CD4-positive, alpha-beta T cell (primary cell): ENCODE data around the gene CD38. TPM values are rescaled to one million over a fixed set of nuclear protein-coding genes. Genes with fewer than 3 reads are reported as not detected.
"Not testable (repeated sequence)": the region's sequence is repeated elsewhere in the genome, so short reads cannot be mapped to it uniquely, and the experiment has no call there.

ENCODE experiments used
- ATAC-seq: fragments of 200-7000 bp; cut with Tn5 transposase; one replicate; pipeline ENCODE4 v1.10.0; 2022; ENCODE audit warnings: mild to moderate bottlenecking; ENCODE audit not compliant: poor library complexity
- CTCF ChIA-PET: fragments of 350-600 bp; sonication (Branson Sonifier 250); formaldehyde crosslinking; loops from one replicate; lab custom pipeline; 2021; ENCODE audit warnings: antibody characterized with exemption, inconsistent platforms; lab: Charles Lee
- POLR2A ChIA-PET: fragments of 350-600 bp; sonication (Branson Sonifier 250); formaldehyde crosslinking; loops from one replicate; lab custom pipeline; 2021; ENCODE audit warnings: antibody characterized with exemption, inconsistent platforms; lab: Charles Lee
- DNase-seq, 14 experiments: peaks; one replicate each; pipeline ENCODE4 v3.0.0-alpha.2; 2013 to 2020; ENCODE audit warnings: mixed read lengths in 2 of 14
- H3K27ac ChIP-seq, 2 donors: one replicate each; pipeline versions ENCODE4 v1.5.1 to v1.7.0; 2013; ENCODE audit warnings: low read length in 2 of 2, low read depth in 1 of 2, mild to moderate bottlenecking in 1 of 2
- H3K27me3 ChIP-seq, 2 experiments: 1 replicate in 1 of 2; 2 replicates in 1 of 2; pipeline versions ENCODE4 v1.6.1 to v1.7.0; 2013; ENCODE audit warnings: low read length in 2 of 2, control low read depth in 1 of 2, mild to moderate bottlenecking in 1 of 2, moderate library complexity in 1 of 2; ENCODE audit not compliant: insufficient read depth in 2 of 2, control insufficient read depth in 1 of 2
- H3K36me3 ChIP-seq: one replicate; pipeline ENCODE4 v1.6.1; 2013; ENCODE audit warnings: low read length, control low read depth; ENCODE audit not compliant: insufficient read depth
- H3K4me1 ChIP-seq: one replicate; pipeline ENCODE4 v1.6.1; 2013; ENCODE audit warnings: low read length, control low read depth; ENCODE audit not compliant: insufficient read depth
- H3K4me3 ChIP-seq: one replicate; pipeline ENCODE4 v1.5.1; 2013; ENCODE audit warnings: mild to moderate bottlenecking, low read length, moderate library complexity
- H3K9me3 ChIP-seq, 2 experiments: 1 replicate in 1 of 2; 2 replicates in 1 of 2; pipeline versions ENCODE4 v1.6.1 to v1.7.0; 2013; ENCODE audit warnings: low read length in 2 of 2, mild to moderate bottlenecking in 2 of 2, control low read depth in 1 of 2, moderate library complexity in 1 of 2; ENCODE audit not compliant: control insufficient read depth in 1 of 2, insufficient read depth in 1 of 2
- H3K27ac Mint-ChIP-seq: one replicate; pipeline ENCODE4 v1.8.0; 2020; ENCODE audit warnings: mixed read lengths
- H3K27me3 Mint-ChIP-seq: one replicate; pipeline ENCODE4 v1.8.0; 2021; ENCODE audit warnings: mixed read lengths
- H3K36me3 Mint-ChIP-seq: one replicate; pipeline ENCODE4 v1.8.0; 2021; ENCODE audit warnings: low read depth, mixed read lengths
- H3K4me1 Mint-ChIP-seq: one replicate; pipeline ENCODE4 v1.8.0; 2021; ENCODE audit warnings: low read depth, mixed read lengths
- H3K4me3 Mint-ChIP-seq: one replicate; pipeline ENCODE4 v1.8.0; 2020; ENCODE audit warnings: mild to moderate bottlenecking, mixed read lengths
- H3K9me3 Mint-ChIP-seq: one replicate; pipeline ENCODE4 v1.8.0; 2020; ENCODE audit warnings: mixed read lengths
- CTCF ChIP-seq: fragments of 200-600 bp; IDR thresholded peaks from one replicate; pipeline ENCODE4 v1.8.0; 2022; ENCODE audit warnings: antibody characterized with exemption, mild to moderate bottlenecking
- intact Hi-C, 2 experiments: fragments of 100-400 bp; cut with DNase I in 1 of 2; cut with micrococcal nuclease in 1 of 2; formaldehyde crosslinking; loops; one replicate each; pipeline versions ENCODE4 v1.15.1 to v1.9.0; 2023 to 2025; cut with DNase I, micrococcal nuclease
- total RNA-seq, 174 experiments: library from RNA in 2 of 174; stranded (reverse) in 2 of 174; gene quantifications; one replicate each; pipeline ENCODE4 v1.2.3 and lab custom pipeline; 2021 to 2026

Gene CD38
- total RNA-seq, 2 experiments from 2014 or later, result 9.6 to 9.9 TPM

GRCh38 chr4:15853345-15853744 lies 75.2 kb downstream of the CD38 start:
- no peak overlapping the region for H3K4me3 ChIP-seq
- H3K9me3 ChIP-seq, result no peaks in the 10 kb centered on the region
- H3K27ac ChIP-seq, result no peak overlapping the region
- no peaks in the 10 kb centered on the region for H3K36me3 ChIP-seq
- no peak overlapping the region for H3K27ac Mint-ChIP-seq
- CTCF ChIA-PET, result no interaction called here
- ATAC-seq (no peak), DNase-seq (no peak)
- H3K36me3 Mint-ChIP-seq, result peaks cover 29% of the 10 kb centered on the region
- POLR2A ChIA-PET, result no interaction called here
- H3K4me3 Mint-ChIP-seq, result no peak overlapping the region
- H3K27me3 ChIP-seq, result no peaks in the 10 kb centered on the region
- no peak for TF ChIP-seq CTCF
- intact Hi-C loops, result no loop called here
- no peaks in the 10 kb centered on the region for H3K9me3 Mint-ChIP-seq
- peaks cover 5% of the 10 kb centered on the region for H3K27me3 Mint-ChIP-seq
- no peaks in the 10 kb centered on the region for H3K4me1 ChIP-seq
- no peaks in the 10 kb centered on the region for H3K4me1 Mint-ChIP-seq

GRCh38 chr4:15855804-15856475 lies 77.8 kb downstream of the CD38 start:
- intact Hi-C loops, result no loop called here

GRCh38 chr4:15861198-15861597 lies 83.1 kb downstream of the CD38 start:
- H3K27me3 ChIP-seq, H3K27ac Mint-ChIP-seq, intact Hi-C loops, H3K9me3 Mint-ChIP-seq, H3K36me3 Mint-ChIP-seq, H3K36me3 ChIP-seq, H3K27ac ChIP-seq, POLR2A ChIA-PET, H3K4me3 ChIP-seq, H3K4me3 Mint-ChIP-seq, H3K4me1 ChIP-seq, H3K9me3 ChIP-seq, ATAC-seq, H3K4me1 Mint-ChIP-seq, H3K27me3 Mint-ChIP-seq: not testable (repeated sequence)
- DNase-seq, result peak in 3 of 14 experiments; percentile 0 to 54 (median 34)
- CTCF ChIA-PET, result interaction anchor here (0.7 kb wide), 1 partner anchor 73 kb away, joined by 3 read pairs; no protein-coding TSS in a partner anchor

More at GRCh38 chr4:15855804-15856475, 77.8 kb downstream of the CD38 start:
- ChIA-PET POLR2A (interaction anchor here (0.6 kb wide), 1 partner anchor 154 kb away, joined by 3 read pairs; no protein-coding TSS in a partner anchor), CTCF (no interaction called here)
- Histone ChIP-seq H3K36me3 (no peaks in the 10 kb centered on the region), H3K4me3 (no peak overlapping the region), H3K27ac (no peak overlapping the region), H3K27me3 (no peaks in the 10 kb centered on the region), H3K4me1 (no peaks in the 10 kb centered on the region), H3K9me3 (no peaks in the 10 kb centered on the region)
- no peak overlapping the region for H3K27ac Mint-ChIP-seq
- ATAC-seq (no peak), DNase-seq (no peak)
- no peak for TF ChIP-seq CTCF
- H3K27me3 Mint-ChIP-seq, result peaks cover 5% of the 10 kb centered on the region
- no peaks in the 10 kb centered on the region for H3K9me3 Mint-ChIP-seq
- no peak overlapping the region for H3K4me3 Mint-ChIP-seq
- H3K4me1 Mint-ChIP-seq, result no peaks in the 10 kb centered on the region
- H3K36me3 Mint-ChIP-seq, result peaks cover 6% of the 10 kb centered on the region
